ENCODE data around the gene ADRB1.

- TF ChIP-seq POLR2A (IDR thresholded peaks at IDR 0.05; ENCODE audit: low read depth) = no peak
- TF ChIP-seq EP300 (IDR thresholded peaks at IDR 0.05) = no peak
- no peak for TF ChIP-seq CTCF (IDR thresholded peaks at IDR 0.05)
These were observed 17.3 kb upstream of the ADRB1 start for GRCh38 chr10:114026189-114027040.
